ENCODE results near the gene TOX2. TPM values are rescaled to one million over a fixed set of nuclear protein-coding genes. Genes with fewer than 3 reads are reported as not detected.

Gene TOX2
- total RNA-seq, 4 donors from 2014 or later: 0.40 to 3.0 (median 1.6) TPM

DNA sequence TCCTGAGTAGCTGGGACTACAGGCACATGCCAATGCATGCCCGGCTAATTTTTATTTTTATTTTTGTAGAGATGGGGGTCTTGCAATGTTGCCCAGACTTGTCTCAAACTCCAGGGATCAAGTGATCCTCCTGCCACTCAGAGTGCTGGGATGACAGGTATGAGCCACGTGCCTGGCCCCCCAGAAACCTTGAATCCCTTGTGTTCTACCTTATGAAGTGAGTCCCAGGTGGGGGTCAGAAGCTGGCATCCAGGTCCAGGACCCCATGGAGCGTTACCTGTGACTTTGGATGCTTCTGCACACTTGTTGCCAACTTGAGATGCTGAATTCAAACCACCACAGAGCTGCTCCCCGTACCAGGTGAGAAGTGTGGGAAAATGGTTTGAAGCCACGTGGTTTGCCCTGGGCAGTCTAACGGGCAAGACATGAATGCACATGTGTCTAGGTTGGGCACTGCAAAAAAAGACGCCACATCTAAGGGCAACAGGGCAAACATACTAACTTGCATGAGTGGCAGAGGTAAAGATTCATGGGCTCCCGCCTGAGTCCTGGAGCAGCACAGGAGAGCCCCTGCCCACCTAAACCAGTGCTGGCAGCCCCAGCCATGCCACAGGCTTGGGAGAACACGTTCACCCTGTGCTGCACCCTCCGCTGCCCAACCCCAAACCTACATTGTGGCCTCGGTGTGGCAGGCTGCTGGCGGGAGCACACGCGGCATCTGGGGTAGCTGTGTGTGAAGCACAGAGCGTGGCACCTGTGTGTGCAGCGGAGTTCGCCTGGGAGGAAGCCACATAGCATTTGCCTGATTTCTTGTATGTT is 171.2 kb downstream of the TOX2 start:
- DNase-seq (ENCODE audit: low spot score in 2 of 2): no peak
- Histone ChIP-seq H3K4me1 (peaks cover 15% of the 10 kb centered on the region), H3K27me3 (peaks cover 4% of the 10 kb centered on the region), H3K27ac (no peak overlapping the region), H3K9me3 (no peaks in the 10 kb centered on the region), H3K4me3 (no peak overlapping the region), H3K36me3 (no peaks in the 10 kb centered on the region)
- 75% methylated on average over 14 of the region's 17 CpGs for WGBS
- TF ChIP-seq EP300 (IDR thresholded peaks at IDR 0.05) (no peak), POLR2A (IDR thresholded peaks at IDR 0.05) (no peak), POLR2AphosphoS5 (IDR thresholded peaks at IDR 0.05) (no peak)
- TF ChIP-seq, protein P1, sequence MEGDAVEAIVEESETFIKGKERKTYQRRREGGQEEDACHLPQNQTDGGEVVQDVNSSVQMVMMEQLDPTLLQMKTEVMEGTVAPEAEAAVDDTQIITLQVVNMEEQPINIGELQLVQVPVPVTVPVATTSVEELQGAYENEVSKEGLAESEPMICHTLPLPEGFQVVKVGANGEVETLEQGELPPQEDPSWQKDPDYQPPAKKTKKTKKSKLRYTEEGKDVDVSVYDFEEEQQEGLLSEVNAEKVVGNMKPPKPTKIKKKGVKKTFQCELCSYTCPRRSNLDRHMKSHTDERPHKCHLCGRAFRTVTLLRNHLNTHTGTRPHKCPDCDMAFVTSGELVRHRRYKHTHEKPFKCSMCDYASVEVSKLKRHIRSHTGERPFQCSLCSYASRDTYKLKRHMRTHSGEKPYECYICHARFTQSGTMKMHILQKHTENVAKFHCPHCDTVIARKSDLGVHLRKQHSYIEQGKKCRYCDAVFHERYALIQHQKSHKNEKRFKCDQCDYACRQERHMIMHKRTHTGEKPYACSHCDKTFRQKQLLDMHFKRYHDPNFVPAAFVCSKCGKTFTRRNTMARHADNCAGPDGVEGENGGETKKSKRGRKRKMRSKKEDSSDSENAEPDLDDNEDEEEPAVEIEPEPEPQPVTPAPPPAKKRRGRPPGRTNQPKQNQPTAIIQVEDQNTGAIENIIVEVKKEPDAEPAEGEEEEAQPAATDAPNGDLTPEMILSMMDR (IDR thresholded peaks at IDR 0.05): no peak

DNA sequence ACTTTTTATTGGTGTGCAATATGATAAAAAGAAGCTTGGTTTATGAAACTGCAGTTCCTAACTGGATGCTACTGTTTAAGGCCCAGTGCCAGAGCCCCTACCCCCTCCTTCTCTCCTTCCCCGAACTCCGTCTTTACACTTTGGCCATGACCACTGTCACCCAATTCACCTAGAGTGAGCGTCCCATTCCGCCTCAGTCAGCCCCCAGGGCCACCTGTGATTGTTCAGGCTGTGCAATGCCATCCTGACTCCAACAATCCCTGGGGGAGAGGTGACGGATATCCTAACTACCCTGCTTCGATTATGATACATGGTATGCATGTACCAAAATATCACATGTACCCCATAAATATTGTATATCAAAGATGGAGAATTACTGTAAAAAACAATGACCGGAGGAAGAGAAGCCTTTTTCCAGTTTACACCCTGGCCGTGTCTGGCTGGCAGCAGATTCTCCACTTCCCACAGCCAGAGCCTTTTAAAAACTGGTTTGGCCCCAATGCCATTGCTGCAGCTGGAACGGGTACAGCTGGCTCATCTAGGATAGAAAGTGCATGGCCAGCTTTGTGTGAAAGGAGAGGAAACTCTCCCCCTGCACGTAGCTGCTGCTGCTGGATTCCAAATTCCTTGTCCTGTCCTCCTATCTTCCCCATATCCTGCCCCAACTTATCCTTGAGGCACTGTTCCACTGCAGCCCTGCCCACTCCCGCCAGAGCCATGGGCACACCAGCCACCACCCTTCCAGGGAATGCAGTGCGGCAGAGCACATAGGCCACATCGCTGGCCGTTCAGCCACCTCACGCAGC is 172.6 kb downstream of the TOX2 start:
- TF ChIP-seq, protein P1 (IDR thresholded peaks at IDR 0.05): no peak
- TF ChIP-seq EP300 (IDR thresholded peaks at IDR 0.05) (no peak), POLR2A (IDR thresholded peaks at IDR 0.05) (no peak), POLR2AphosphoS5 (IDR thresholded peaks at IDR 0.05) (no peak)
- Histone ChIP-seq H3K27me3 (peaks cover 4% of the 10 kb centered on the region), H3K27ac (no peak overlapping the region), H3K36me3 (no peaks in the 10 kb centered on the region), H3K4me3 (no peak overlapping the region), H3K9me3 (no peaks in the 10 kb centered on the region), H3K4me1 (peaks cover 14% of the 10 kb centered on the region)
- WGBS: 45% methylated on average over 15 of the region's 15 CpGs
- DNase-seq (ENCODE audit: low spot score in 2 of 2): no peak

DNA sequence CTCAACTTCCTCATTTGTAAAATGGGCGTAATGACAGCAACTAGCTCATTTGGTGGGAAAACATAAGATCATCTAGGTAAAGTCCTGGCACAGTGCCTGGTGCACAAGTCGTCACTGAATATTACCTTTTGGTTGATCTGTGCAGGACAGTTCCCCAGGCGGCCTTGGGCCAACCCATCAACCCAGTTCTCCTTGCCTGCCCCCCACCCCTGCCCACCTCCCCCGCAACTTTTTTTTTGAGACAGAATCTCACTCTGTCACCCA is 173.1 kb downstream of the TOX2 start:
- Histone ChIP-seq H3K4me1 (peaks cover 14% of the 10 kb centered on the region), H3K36me3 (no peaks in the 10 kb centered on the region), H3K4me3 (no peak overlapping the region), H3K27ac (no peak overlapping the region), H3K9me3 (no peaks in the 10 kb centered on the region), H3K27me3 (peaks cover 8% of the 10 kb centered on the region)
- no peak for DNase-seq (ENCODE audit: low spot score in 2 of 2)
- no peak for TF ChIP-seq POLR2AphosphoS5 (IDR thresholded peaks at IDR 0.05)
- TF ChIP-seq POLR2A (IDR thresholded peaks at IDR 0.05): no peak
- whole genome bisulfite sequencing: 70% methylated on average over 4 of the region's 4 CpGs

DNA sequence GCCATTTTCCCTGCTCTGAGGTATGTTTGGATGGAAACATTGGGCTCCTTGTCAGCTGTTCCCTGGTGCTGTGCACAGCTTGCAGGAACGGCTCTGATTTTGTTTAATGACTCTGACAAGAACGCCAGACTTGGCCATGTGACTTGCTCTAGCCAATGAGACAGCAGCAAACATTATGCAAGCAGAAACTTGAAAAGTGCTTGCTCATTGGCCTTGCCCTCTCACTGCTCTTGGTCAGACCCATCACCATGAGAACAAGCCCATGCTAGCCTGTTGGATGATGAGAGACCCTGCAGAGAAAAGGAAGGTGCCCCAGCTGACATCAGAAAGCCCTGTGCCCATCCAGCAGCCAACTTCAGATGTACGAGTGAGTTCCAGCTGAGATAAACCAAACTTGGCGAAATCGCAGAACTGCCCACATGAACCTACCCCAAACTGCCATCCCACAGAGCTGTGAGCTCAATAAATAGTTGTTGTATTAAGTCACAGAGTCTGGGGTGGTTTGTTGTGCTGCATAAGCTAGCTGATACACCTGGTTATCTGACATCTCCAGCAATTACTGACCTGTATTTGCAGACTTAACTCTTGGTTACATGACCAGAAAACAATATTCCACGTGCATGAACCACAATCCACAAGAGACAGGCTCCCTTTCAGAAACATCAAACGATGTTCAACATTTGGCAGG is 175.5 kb downstream of the TOX2 start:
- Histone ChIP-seq H3K36me3 (no peaks in the 10 kb centered on the region), H3K27ac (no peak overlapping the region), H3K4me1 (peaks cover 14% of the 10 kb centered on the region), H3K4me3 (no peak overlapping the region), H3K9me3 (no peaks in the 10 kb centered on the region), H3K27me3 (peaks cover 9% of the 10 kb centered on the region)
- WGBS: 64% methylated on average over 6 of the region's 7 CpGs
- no peak for DNase-seq (ENCODE audit: low spot score in 2 of 2)
- TF ChIP-seq EP300 (IDR thresholded peaks at IDR 0.05): no peak
- no peak for TF ChIP-seq POLR2A (IDR thresholded peaks at IDR 0.05)
- no peak for TF ChIP-seq POLR2AphosphoS5 (IDR thresholded peaks at IDR 0.05)
- TF ChIP-seq, protein P1 (IDR thresholded peaks at IDR 0.05): no peak

DNA sequence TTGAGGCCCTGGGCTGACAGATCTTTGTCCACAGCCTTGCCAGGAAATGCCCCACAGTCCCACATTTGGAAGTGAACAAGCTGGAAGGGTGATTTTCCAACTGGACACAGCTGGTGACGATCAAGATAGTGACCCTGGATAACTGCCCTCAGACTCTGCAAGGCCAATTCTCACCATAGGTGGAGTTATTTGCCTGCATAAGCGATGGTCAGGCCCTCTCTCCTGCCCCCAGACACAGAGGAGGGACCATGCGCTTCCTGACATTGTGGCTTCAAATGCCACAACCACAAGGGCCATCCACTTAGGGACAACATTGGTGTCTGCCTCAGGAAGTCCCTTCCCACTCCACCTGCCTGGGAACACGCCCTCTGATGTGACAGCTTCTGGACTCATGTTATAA is 176.4 kb downstream of the TOX2 start:
- TF ChIP-seq POLR2AphosphoS5 (IDR thresholded peaks at IDR 0.05): no peak
- TF ChIP-seq EP300 (IDR thresholded peaks at IDR 0.05): no peak
- TF ChIP-seq, protein P1 (IDR thresholded peaks at IDR 0.05): no peak
- TF ChIP-seq POLR2A (IDR thresholded peaks at IDR 0.05): no peak

More for the DNA sequence above, 176.4 kb downstream of the TOX2 start:
- Histone ChIP-seq H3K27me3 (peaks cover 9% of the 10 kb centered on the region), H3K36me3 (no peaks in the 10 kb centered on the region), H3K4me3 (no peak overlapping the region), H3K4me1 (peaks cover 14% of the 10 kb centered on the region), H3K27ac (no peak overlapping the region), H3K9me3 (no peaks in the 10 kb centered on the region)
- DNase-seq (ENCODE audit: low spot score in 2 of 2): no peak
- WGBS: 65% methylated on average over 4 of the region's 4 CpGs
